GM23338 (cell line): Measurements from ENCODE around the gene MINDY4. TPM values are rescaled to one million over a fixed set of nuclear protein-coding genes. Genes with fewer than 3 reads are reported as not detected.

ENCODE experiments used
- ATAC-seq: fragments of 200-7000 bp; cut with Tn5 transposase; 3 replicates; pipeline ENCODE4 v1.9.1; 2020
- DNase-seq: peaks from one replicate; pipeline ENCODE4 v3.0.0-alpha.2; 2015; ENCODE audit warnings: low spot score
- H2AFZ ChIP-seq: fragments of 200-600 bp; sonication (generic); 2 replicates; pipeline ENCODE4 v1.8.0; 2016; ENCODE audit warnings: antibody characterized with exemption, mild to moderate bottlenecking, moderate library complexity
- H3F3A ChIP-seq: fragments of 200-600 bp; sonication (generic); replicated peaks from 2 replicates; pipeline ENCODE4 v1.8.0; 2017; ENCODE audit warnings: antibody characterized with exemption, mixed run types, low read depth
- H3K27ac ChIP-seq: fragments of 200-600 bp; sonication (generic); 2 replicates; pipeline ENCODE4 v1.6.1; 2016; ENCODE audit warnings: low read depth
- H3K27me3 ChIP-seq: fragments of 200-600 bp; sonication (generic); 2 replicates; pipeline ENCODE4 v1.8.0; 2016; ENCODE audit warnings: mild to moderate bottlenecking, mixed run types, moderate library complexity; ENCODE audit not compliant: insufficient read depth
- H3K36me3 ChIP-seq: fragments of 200-600 bp; sonication (generic); 2 replicates; pipeline ENCODE4 v1.8.0; 2016; ENCODE audit warnings: mild to moderate bottlenecking; ENCODE audit not compliant: insufficient read depth
- H3K4me1 ChIP-seq: fragments of 200-600 bp; sonication (generic); 2 replicates; pipeline ENCODE4 v1.8.0; 2016; ENCODE audit warnings: mild to moderate bottlenecking, moderate library complexity; ENCODE audit not compliant: insufficient read depth
- H3K4me2 ChIP-seq: fragments of 200-600 bp; sonication (generic); 2 replicates; pipeline ENCODE4 v1.7.1; 2017; ENCODE audit warnings: mixed run types
- H3K4me3 ChIP-seq: fragments of 200-600 bp; sonication (generic); 2 replicates; pipeline ENCODE4 v1.6.1; 2016; ENCODE audit warnings: mixed run types
- H3K79me2 ChIP-seq: fragments of 200-600 bp; sonication (generic); replicated peaks from 2 replicates; pipeline ENCODE4 v1.8.0; 2017; ENCODE audit warnings: mild to moderate bottlenecking; ENCODE audit not compliant: insufficient read depth
- H3K9me2 ChIP-seq: fragments of 200-600 bp; sonication (generic); 2 replicates; pipeline ENCODE4 v1.8.0; 2017; ENCODE audit not compliant: insufficient read depth
- H4K20me1 ChIP-seq: fragments of 200-600 bp; sonication (generic); replicated peaks from 2 replicates; pipeline ENCODE4 v1.8.0; 2017; ENCODE audit warnings: mild to moderate bottlenecking; ENCODE audit not compliant: insufficient read depth
- H3K27ac Mint-ChIP-seq: 2 replicates; pipeline ENCODE4 v1.8.0; 2020; ENCODE audit warnings: inconsistent platforms, mild to moderate bottlenecking, moderate library complexity, mixed read lengths
- H3K27me3 Mint-ChIP-seq: 3 replicates; pipeline ENCODE4 v1.8.0; 2022; ENCODE audit warnings: low read depth, mild to moderate bottlenecking, moderate library complexity, mixed read lengths, inconsistent platforms; ENCODE audit not compliant: insufficient read depth, poor library complexity
- H3K36me3 Mint-ChIP-seq: 3 replicates; pipeline ENCODE4 v1.8.0; 2021; ENCODE audit warnings: low read depth, mild to moderate bottlenecking, inconsistent platforms, moderate library complexity, mixed read lengths
- H3K4me1 Mint-ChIP-seq: 3 replicates; pipeline ENCODE4 v1.8.0; 2020; ENCODE audit warnings: mild to moderate bottlenecking, inconsistent platforms, mixed read lengths
- H3K4me3 Mint-ChIP-seq: 3 replicates; pipeline ENCODE4 v1.8.0; 2021; ENCODE audit warnings: moderate library complexity, mild to moderate bottlenecking, inconsistent platforms, mixed read lengths
- H3K9me3 Mint-ChIP-seq: 3 replicates; pipeline ENCODE4 v1.8.0; 2020; ENCODE audit warnings: moderate library complexity, mild to moderate bottlenecking, inconsistent platforms, mixed read lengths
- EZH2 ChIP-seq: fragments of 200-600 bp; sonication (generic); IDR thresholded peaks from one replicate; pipeline ENCODE4 v1.8.0; 2017; ENCODE audit warnings: antibody characterized with exemption, mild to moderate bottlenecking, low read depth; ENCODE audit not compliant: unreplicated experiment
- EZH2phosphoT487 ChIP-seq: fragments of 200-600 bp; sonication (generic); IDR thresholded peaks from one replicate; pipeline ENCODE4 v1.8.1; 2018; ENCODE audit warnings: antibody characterized with exemption; ENCODE audit not compliant: unreplicated experiment
- JUNB ChIP-seq: IDR thresholded peaks from one replicate; pipeline ENCODE4 v1.6.1; 2016; ENCODE audit warnings: antibody characterized with exemption; ENCODE audit not compliant: unreplicated experiment
- NANOG ChIP-seq: IDR thresholded peaks from 2 replicates; pipeline ENCODE4 v1.6.1; 2016; ENCODE audit warnings: antibody characterized with exemption, borderline replicate concordance
- POLR2AphosphoS5 ChIP-seq: IDR thresholded peaks from 2 replicates; pipeline ENCODE4 v1.6.1; 2016; ENCODE audit warnings: antibody characterized with exemption, low read depth
- STAT1 ChIP-seq: IDR thresholded peaks from one replicate; pipeline ENCODE4 v1.6.1; 2016; ENCODE audit warnings: antibody characterized with exemption; ENCODE audit not compliant: unreplicated experiment
- ZNF331 ChIP-seq: fragments of 250-450 bp; sonication (Bioruptor Pico); IDR thresholded peaks from 2 replicates; pipeline ENCODE4 v1.5.0; 2020; ENCODE audit warnings: low read depth, mild to moderate bottlenecking, moderate library complexity
- polyA plus RNA-seq: library from polyadenylated mRNA; unstranded; fragments of >200 nt; fragmentation: Nextera tagmentation; extraction: Ambion mirVana; gene quantifications from 2 replicates; pipeline ENCODE4 v1.2.1, GENCODE V29; 2016
- total RNA-seq: library from RNA; depleted of rRNA; stranded (reverse); fragments of >200 nt; shearing (Covaris generic); gene quantifications from 2 replicates; pipeline ENCODE4 v1.2.3, GENCODE V29; 2014
- TF ChIP-seq, protein P1 (sequence below): fragments of 250-450 bp; sonication (Bioruptor Pico); IDR thresholded peaks from 2 replicates; pipeline ENCODE4 v1.5.0; 2020; ENCODE audit warnings: mild to moderate bottlenecking, moderate library complexity
- TF ChIP-seq, protein P2 (sequence below), 2 experiments: fragments of 200-600 bp in 1 of 2; sonication (generic) in 1 of 2; conservative IDR thresholded peaks; 2 replicates each; pipeline versions ENCODE4 v1.5.1 to v1.6.1; 2016 to 2017; ENCODE audit warnings: antibody characterized with exemption in 2 of 2, low read depth in 2 of 2, mild to moderate bottlenecking in 2 of 2, moderate library complexity in 1 of 2

Gene MINDY4
- total and polyA plus RNA-seq, 2 experiments from 2014 or later, result 1.7 to 4.4 TPM

DNA sequence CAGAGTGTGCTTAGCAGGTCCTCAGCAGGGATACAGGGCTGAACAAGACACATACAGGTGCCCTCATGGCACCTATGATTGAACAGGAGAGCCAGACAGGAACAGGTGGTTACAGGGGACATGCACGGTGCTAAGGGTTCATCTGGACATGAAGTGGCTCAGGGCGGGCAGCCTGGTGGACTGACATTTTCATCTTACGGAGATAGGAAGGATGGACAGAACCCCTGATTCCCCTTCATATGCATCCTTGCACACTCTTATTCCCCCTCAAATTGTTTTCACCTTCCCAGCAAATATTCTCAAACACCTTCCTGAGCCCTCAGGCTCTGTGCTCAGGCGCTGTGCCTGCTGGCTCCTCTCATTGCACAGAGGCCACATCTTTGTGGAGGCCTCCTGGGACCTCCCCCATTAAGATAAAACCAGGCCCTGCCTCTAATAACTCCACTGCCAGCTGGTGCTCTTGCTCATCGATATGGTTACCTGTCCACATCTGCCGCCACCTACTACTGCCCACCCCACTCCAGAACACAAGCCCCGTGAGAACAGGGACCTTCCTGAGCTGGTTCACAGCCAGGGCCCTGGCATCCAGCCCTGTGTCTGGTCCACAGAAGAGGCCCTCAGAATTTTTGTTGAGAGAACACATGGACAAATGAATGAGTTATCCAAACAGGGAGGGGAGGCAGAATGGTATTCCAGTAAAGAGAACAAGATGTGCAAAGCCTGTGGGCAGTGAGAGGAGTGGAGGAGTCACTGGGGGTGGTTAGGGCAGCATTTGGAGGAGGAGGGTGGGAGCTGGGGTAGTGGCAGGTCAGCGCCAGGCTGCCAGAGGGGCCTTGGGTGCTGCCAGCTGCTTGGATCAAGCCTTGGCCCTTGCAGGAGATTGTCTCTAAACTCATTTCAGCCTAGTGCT lies 71.6 kb downstream of the MINDY4 start:
- DNase-seq, result no peak
- H3K36me3 ChIP-seq, result no peaks in the 10 kb centered on the region
- H3K9me2 ChIP-seq, result no peaks in the 10 kb centered on the region
- no peaks in the 10 kb centered on the region for H3K36me3 Mint-ChIP-seq
- H3K4me2 ChIP-seq, result no peak overlapping the region
- H3K79me2 ChIP-seq, result no peaks in the 10 kb centered on the region
- peaks cover 4% of the 10 kb centered on the region; the same call in 1 of the 3 replicates for H3K4me1 Mint-ChIP-seq
- no peaks in the 10 kb centered on the region for H4K20me1 ChIP-seq
- H3F3A ChIP-seq, result no peaks in the 10 kb centered on the region
- no peak for ATAC-seq
- no peak overlapping the region for H3K27ac Mint-ChIP-seq
- H3K4me1 ChIP-seq, result no peaks in the 10 kb centered on the region
- no peaks in the 10 kb centered on the region for H3K9me3 Mint-ChIP-seq
- H3K27ac ChIP-seq, result no peak overlapping the region
- peaks cover 12% of the 10 kb centered on the region for H3K27me3 Mint-ChIP-seq
- TF ChIP-seq POLR2AphosphoS5, result no peak
- no peak for TF ChIP-seq NANOG
- TF ChIP-seq, protein P1, sequence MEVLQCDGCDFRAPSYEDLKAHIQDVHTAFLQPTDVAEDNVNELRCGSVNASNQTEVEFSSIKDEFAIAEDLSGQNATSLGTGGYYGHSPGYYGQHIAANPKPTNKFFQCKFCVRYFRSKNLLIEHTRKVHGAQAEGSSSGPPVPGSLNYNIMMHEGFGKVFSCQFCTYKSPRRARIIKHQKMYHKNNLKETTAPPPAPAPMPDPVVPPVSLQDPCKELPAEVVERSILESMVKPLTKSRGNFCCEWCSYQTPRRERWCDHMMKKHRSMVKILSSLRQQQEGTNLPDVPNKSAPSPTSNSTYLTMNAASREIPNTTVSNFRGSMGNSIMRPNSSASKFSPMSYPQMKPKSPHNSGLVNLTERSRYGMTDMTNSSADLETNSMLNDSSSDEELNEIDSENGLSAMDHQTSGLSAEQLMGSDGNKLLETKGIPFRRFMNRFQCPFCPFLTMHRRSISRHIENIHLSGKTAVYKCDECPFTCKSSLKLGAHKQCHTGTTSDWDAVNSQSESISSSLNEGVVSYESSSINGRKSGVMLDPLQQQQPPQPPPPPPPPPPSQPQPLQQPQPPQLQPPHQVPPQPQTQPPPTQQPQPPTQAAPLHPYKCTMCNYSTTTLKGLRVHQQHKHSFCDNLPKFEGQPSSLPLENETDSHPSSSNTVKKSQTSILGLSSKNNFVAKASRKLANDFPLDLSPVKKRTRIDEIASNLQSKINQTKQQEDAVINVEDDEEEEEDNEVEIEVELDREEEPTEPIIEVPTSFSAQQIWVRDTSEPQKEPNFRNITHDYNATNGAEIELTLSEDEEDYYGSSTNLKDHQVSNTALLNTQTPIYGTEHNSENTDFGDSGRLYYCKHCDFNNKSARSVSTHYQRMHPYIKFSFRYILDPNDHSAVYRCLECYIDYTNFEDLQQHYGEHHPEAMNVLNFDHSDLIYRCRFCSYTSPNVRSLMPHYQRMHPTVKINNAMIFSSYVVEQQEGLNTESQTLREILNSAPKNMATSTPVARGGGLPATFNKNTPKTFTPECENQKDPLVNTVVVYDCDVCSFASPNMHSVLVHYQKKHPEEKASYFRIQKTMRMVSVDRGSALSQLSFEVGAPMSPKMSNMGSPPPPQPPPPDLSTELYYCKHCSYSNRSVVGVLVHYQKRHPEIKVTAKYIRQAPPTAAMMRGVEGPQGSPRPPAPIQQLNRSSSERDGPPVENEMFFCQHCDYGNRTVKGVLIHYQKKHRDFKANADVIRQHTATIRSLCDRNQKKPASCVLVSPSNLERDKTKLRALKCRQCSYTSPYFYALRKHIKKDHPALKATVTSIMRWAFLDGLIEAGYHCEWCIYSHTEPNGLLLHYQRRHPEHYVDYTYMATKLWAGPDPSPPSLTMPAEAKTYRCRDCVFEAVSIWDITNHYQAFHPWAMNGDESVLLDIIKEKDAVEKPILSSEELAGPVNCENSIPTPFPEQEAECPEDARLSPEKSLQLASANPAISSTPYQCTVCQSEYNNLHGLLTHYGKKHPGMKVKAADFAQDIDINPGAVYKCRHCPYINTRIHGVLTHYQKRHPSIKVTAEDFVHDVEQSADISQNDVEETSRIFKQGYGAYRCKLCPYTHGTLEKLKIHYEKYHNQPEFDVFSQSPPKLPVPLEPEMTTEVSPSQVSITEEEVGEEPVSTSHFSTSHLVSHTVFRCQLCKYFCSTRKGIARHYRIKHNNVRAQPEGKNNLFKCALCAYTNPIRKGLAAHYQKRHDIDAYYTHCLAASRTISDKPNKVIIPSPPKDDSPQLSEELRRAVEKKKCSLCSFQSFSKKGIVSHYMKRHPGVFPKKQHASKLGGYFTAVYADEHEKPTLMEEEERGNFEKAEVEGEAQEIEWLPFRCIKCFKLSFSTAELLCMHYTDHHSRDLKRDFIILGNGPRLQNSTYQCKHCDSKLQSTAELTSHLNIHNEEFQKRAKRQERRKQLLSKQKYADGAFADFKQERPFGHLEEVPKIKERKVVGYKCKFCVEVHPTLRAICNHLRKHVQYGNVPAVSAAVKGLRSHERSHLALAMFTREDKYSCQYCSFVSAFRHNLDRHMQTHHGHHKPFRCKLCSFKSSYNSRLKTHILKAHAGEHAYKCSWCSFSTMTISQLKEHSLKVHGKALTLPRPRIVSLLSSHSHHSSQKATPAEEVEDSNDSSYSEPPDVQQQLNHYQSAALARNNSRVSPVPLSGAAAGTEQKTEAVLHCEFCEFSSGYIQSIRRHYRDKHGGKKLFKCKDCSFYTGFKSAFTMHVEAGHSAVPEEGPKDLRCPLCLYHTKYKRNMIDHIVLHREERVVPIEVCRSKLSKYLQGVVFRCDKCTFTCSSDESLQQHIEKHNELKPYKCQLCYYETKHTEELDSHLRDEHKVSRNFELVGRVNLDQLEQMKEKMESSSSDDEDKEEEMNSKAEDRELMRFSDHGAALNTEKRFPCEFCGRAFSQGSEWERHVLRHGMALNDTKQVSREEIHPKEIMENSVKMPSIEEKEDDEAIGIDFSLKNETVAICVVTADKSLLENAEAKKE (CRISPR knock-in tag), result no peak
- no peak for TF ChIP-seq JUNB
- no peak for TF ChIP-seq ZNF331 (CRISPR knock-in tag)
- no peak for TF ChIP-seq EZH2phosphoT487
- TF ChIP-seq EZH2, result no peak
- no peak for TF ChIP-seq STAT1
- TF ChIP-seq, protein P2, sequence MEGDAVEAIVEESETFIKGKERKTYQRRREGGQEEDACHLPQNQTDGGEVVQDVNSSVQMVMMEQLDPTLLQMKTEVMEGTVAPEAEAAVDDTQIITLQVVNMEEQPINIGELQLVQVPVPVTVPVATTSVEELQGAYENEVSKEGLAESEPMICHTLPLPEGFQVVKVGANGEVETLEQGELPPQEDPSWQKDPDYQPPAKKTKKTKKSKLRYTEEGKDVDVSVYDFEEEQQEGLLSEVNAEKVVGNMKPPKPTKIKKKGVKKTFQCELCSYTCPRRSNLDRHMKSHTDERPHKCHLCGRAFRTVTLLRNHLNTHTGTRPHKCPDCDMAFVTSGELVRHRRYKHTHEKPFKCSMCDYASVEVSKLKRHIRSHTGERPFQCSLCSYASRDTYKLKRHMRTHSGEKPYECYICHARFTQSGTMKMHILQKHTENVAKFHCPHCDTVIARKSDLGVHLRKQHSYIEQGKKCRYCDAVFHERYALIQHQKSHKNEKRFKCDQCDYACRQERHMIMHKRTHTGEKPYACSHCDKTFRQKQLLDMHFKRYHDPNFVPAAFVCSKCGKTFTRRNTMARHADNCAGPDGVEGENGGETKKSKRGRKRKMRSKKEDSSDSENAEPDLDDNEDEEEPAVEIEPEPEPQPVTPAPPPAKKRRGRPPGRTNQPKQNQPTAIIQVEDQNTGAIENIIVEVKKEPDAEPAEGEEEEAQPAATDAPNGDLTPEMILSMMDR (conservative IDR thresholded peaks at IDR 0.05; ENCODE audit: low read depth in 2 of 2), result no peak
- H3K27me3 ChIP-seq, result no peaks in the 10 kb centered on the region
- H3K4me3 ChIP-seq, result no peak overlapping the region
- H3K4me3 Mint-ChIP-seq, result no peak overlapping the region
- H2AFZ ChIP-seq, result no peak overlapping the region
